ENCODE data around the gene NMNAT3. TPM values are rescaled to one million over a fixed set of nuclear protein-coding genes. Genes with fewer than 3 reads are reported as not detected.

Gene NMNAT3
- total and polyA plus RNA-seq, 4 donors, result 1.9 to 19.7 (median 2.9) TPM

DNA sequence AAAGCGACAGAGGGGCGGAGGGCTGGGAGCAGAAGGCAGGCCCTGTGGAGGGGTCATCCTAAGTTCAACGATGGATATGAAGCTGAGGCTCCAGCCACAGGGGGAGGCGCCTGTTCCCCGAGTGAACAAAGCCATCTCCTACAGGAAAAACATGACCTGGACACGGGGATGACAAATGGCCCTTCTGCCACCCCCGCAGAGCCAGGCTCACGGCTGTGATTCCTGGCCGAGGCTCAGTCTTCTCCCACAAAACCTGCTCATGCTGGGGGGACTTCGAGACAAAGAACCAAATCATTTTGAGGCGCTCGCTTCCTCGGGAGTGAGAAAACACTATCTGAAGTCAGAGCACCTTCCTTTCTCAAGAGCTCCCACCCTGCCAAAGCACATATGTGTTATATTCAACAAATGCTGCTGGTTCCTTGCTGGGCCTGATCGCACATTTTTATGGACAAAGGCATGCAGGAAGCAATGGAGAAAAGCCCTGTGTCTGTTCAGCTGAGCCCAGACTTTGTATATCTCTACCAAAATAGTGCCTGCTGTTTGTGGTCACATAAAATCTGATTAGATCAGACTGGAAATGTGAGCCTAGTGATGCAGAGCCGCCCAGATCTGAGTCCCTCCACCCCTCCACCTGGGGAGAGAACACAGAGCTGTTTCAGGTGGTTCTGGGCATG is 143.9 kb downstream of the NMNAT3 start:
- Histone ChIP-seq H3K9ac (ENCODE audit: low read depth in 1 of 2, low read length in 2 of 2) (peak overlapping the region in 1 of 2 donors; percentile 5), H3K4me1 (ENCODE audit: control insufficient read depth in 4 of 4, insufficient read depth in 4 of 4, low read length in 3 of 4) (peaks cover 4 to 40% (median 32%) of the 10 kb centered on the region in 4 donors), H3K36me3 (ENCODE audit: control insufficient read depth in 4 of 4, insufficient read depth in 3 of 4, low read depth in 1 of 4, low read length in 3 of 4) (no peaks in the 10 kb centered on the region), H3K27me3 (ENCODE audit: control insufficient read depth in 4 of 4, insufficient read depth in 4 of 4, low read length in 3 of 4) (no peaks in the 10 kb centered on the region), H3K4me3 (ENCODE audit: low read depth in 1 of 3, low read length in 3 of 3) (no peak overlapping the region), H3K9me3 (ENCODE audit: control insufficient read depth in 4 of 4, low read length in 3 of 4) (no peaks in the 10 kb centered on the region), H3K27ac (ENCODE audit: low read depth in 1 of 2, low read length in 2 of 2) (peak overlapping the region in 1 of 2 donors; percentile 22)
- 66% methylated on average over 15 of the region's 15 CpGs for WGBS
- peak; percentile 38 for DNase-seq (ENCODE audit: low spot score)
- no peak for TF ChIP-seq CTCF (IDR thresholded peaks at IDR 0.05; ENCODE audit: low read depth, low read length, missing input control)
- peak; percentile 55 for TF ChIP-seq NR2F2 (IDR thresholded peaks at IDR 0.05)
- peak; percentile 22 for TF ChIP-seq SP1 (IDR thresholded peaks at IDR 0.05)
- TF ChIP-seq RXRA (IDR thresholded peaks at IDR 0.05), result peak; percentile 37 to 39

DNA sequence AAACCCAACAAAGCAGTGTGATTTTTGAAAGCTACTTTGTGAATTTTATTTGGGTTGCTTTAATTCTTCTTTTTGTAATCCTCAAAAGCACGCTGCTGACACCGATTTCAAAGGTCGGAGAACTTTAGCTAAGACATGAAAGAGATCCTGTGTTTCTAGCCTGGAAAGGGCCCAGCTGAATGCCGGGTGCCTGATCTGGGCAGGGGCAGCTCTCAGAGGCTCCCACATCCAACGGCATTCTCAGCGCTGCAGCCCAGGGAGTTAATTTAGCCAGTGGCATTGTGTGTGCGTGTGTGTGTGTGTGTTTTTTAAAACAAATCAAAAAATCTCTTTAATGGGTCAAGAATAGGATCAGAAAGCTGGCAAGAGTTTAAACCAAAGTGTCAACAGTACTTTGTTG is 144.8 kb downstream of the NMNAT3 start:
- TF ChIP-seq HNF4G (IDR thresholded peaks at IDR 0.05), result no peak
- TF ChIP-seq SP1 (IDR thresholded peaks at IDR 0.05), result no peak
- no peak for TF ChIP-seq RXRA (IDR thresholded peaks at IDR 0.05)
- TF ChIP-seq, protein P1, sequence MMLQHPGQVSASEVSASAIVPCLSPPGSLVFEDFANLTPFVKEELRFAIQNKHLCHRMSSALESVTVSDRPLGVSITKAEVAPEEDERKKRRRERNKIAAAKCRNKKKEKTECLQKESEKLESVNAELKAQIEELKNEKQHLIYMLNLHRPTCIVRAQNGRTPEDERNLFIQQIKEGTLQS (IDR thresholded peaks at IDR 0.05), result no peak
- TF ChIP-seq, protein P2, sequence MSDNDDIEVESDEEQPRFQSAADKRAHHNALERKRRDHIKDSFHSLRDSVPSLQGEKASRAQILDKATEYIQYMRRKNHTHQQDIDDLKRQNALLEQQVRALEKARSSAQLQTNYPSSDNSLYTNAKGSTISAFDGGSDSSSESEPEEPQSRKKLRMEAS (IDR thresholded peaks at IDR 0.05), result no peak
- TF ChIP-seq FOXA2 (IDR thresholded peaks at IDR 0.05), result no peak
- TF ChIP-seq JUND (IDR thresholded peaks at IDR 0.05), result no peak
- TF ChIP-seq RAD21 (IDR thresholded peaks at IDR 0.05), result no peak
- TF ChIP-seq FOXA1 (IDR thresholded peaks at IDR 0.05), result no peak
- no peak for TF ChIP-seq EGR1 (IDR thresholded peaks at IDR 0.05; ENCODE audit: low read depth in 2 of 2)
- no peak for TF ChIP-seq GABPA (IDR thresholded peaks at IDR 0.05 in 1 of 2, conservative IDR thresholded peaks at IDR 0.05 in 1 of 2)
- Histone ChIP-seq H3K36me3 (ENCODE audit: control insufficient read depth in 4 of 4, insufficient read depth in 3 of 4, low read depth in 1 of 4, low read length in 3 of 4) (no peaks in the 10 kb centered on the region), H3K27me3 (ENCODE audit: control insufficient read depth in 4 of 4, insufficient read depth in 4 of 4, low read length in 3 of 4) (no peaks in the 10 kb centered on the region), H3K9me3 (ENCODE audit: control insufficient read depth in 4 of 4, low read length in 3 of 4) (no peaks in the 10 kb centered on the region), H3K9ac (ENCODE audit: low read depth in 1 of 2, low read length in 2 of 2) (no peak overlapping the region), H3K27ac (ENCODE audit: low read depth in 1 of 2, low read length in 2 of 2) (no peak overlapping the region), H3K4me3 (ENCODE audit: low read depth in 1 of 3, low read length in 3 of 3) (no peak overlapping the region), H3K4me1 (ENCODE audit: control insufficient read depth in 4 of 4, insufficient read depth in 4 of 4, low read length in 3 of 4) (peaks cover 3 to 35% (median 28%) of the 10 kb centered on the region in 4 donors)
- 60% methylated on average over 7 of the region's 7 CpGs for WGBS
- DNase-seq (ENCODE audit: low spot score), result no peak

GRCh38 chr3:139530717-139531116 is 147.1 kb downstream of the NMNAT3 start:
- no peak for TF ChIP-seq HNF4A (conservative IDR thresholded peaks at IDR 0.05)
- TF ChIP-seq, protein P3, sequence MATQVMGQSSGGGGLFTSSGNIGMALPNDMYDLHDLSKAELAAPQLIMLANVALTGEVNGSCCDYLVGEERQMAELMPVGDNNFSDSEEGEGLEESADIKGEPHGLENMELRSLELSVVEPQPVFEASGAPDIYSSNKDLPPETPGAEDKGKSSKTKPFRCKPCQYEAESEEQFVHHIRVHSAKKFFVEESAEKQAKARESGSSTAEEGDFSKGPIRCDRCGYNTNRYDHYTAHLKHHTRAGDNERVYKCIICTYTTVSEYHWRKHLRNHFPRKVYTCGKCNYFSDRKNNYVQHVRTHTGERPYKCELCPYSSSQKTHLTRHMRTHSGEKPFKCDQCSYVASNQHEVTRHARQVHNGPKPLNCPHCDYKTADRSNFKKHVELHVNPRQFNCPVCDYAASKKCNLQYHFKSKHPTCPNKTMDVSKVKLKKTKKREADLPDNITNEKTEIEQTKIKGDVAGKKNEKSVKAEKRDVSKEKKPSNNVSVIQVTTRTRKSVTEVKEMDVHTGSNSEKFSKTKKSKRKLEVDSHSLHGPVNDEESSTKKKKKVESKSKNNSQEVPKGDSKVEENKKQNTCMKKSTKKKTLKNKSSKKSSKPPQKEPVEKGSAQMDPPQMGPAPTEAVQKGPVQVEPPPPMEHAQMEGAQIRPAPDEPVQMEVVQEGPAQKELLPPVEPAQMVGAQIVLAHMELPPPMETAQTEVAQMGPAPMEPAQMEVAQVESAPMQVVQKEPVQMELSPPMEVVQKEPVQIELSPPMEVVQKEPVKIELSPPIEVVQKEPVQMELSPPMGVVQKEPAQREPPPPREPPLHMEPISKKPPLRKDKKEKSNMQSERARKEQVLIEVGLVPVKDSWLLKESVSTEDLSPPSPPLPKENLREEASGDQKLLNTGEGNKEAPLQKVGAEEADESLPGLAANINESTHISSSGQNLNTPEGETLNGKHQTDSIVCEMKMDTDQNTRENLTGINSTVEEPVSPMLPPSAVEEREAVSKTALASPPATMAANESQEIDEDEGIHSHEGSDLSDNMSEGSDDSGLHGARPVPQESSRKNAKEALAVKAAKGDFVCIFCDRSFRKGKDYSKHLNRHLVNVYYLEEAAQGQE (IDR thresholded peaks at IDR 0.05), result no peak
- TF ChIP-seq FOXA1 (IDR thresholded peaks at IDR 0.05), result no peak
- TF ChIP-seq, protein P1 (IDR thresholded peaks at IDR 0.05), result no peak
- TF ChIP-seq JUND (IDR thresholded peaks at IDR 0.05), result no peak
- H3K27ac ChIP-seq (ENCODE audit: low read depth in 1 of 2, low read length in 2 of 2), result no peak overlapping the region
- WGBS, result 86% methylated on average over 2 of the region's 2 CpGs

More at GRCh38 chr3:139530717-139531116, 147.1 kb downstream of the NMNAT3 start:
- H3K36me3 ChIP-seq (ENCODE audit: control insufficient read depth in 4 of 4, insufficient read depth in 3 of 4, low read depth in 1 of 4, low read length in 3 of 4), result peaks cover 0 to 2% (median 0%) of the 10 kb centered on the region in 4 donors
- no peaks in the 10 kb centered on the region for H3K27me3 ChIP-seq (ENCODE audit: control insufficient read depth in 4 of 4, insufficient read depth in 4 of 4, low read length in 3 of 4)
- peaks cover 3 to 28% (median 25%) of the 10 kb centered on the region in 4 donors for H3K4me1 ChIP-seq (ENCODE audit: control insufficient read depth in 4 of 4, insufficient read depth in 4 of 4, low read length in 3 of 4)
- no peaks in the 10 kb centered on the region for H3K9me3 ChIP-seq (ENCODE audit: control insufficient read depth in 4 of 4, low read length in 3 of 4)
- no peak overlapping the region for H3K4me3 ChIP-seq (ENCODE audit: low read depth in 1 of 3, low read length in 3 of 3)
- H3K9ac ChIP-seq (ENCODE audit: low read depth in 1 of 2, low read length in 2 of 2), result no peak overlapping the region
- no peak for DNase-seq (ENCODE audit: low spot score)
